ENCODE measurements around the gene HENMT1. TPM values are rescaled to one million over a fixed set of nuclear protein-coding genes. Genes with fewer than 3 reads are reported as not detected.

HENMT1 gene
- total RNA-seq, 3 donors from 2014 or later: 5.9 to 8.9 (median 7.8) TPM

- ATAC-seq: no peak
- intact Hi-C loops (cut with DNase I, micrococcal nuclease): no loop called here
Observed at GRCh38 chr1:108657356-108658080, 3.4 kb downstream of the HENMT1 start.

GRCh38 chr1:108653431-108654105 lies 7.3 kb downstream of the HENMT1 start:
- no peaks in the 10 kb centered on the region for H3K9me3 ChIP-seq
- no peak for TF ChIP-seq CTCF (IDR thresholded peaks at IDR 0.05)
- no peak overlapping the region for H3K4me3 ChIP-seq
- intact Hi-C loops (cut with DNase I, micrococcal nuclease): no loop called here
- H3K4me1 ChIP-seq (ENCODE audit: low read depth): no peaks in the 10 kb centered on the region
- ATAC-seq (no peak), DNase-seq (no peak)
- no peaks in the 10 kb centered on the region for H3K36me3 ChIP-seq (ENCODE audit: low read depth)

More at GRCh38 chr1:108657356-108658080, 3.4 kb downstream of the HENMT1 start:
- H3K9me3 ChIP-seq: no peaks in the 10 kb centered on the region
- no peaks in the 10 kb centered on the region for H3K36me3 ChIP-seq (ENCODE audit: low read depth)
- DNase-seq: no peak
- TF ChIP-seq CTCF (IDR thresholded peaks at IDR 0.05): no peak
- H3K4me1 ChIP-seq (ENCODE audit: low read depth): no peaks in the 10 kb centered on the region
- no peak overlapping the region for H3K4me3 ChIP-seq

- intact Hi-C loops (cut with DNase I, micrococcal nuclease): no loop called here
Observed at GRCh38 chr1:108646648-108647269, 14.1 kb downstream of the HENMT1 start.

GRCh38 chr1:108646265-108646647 lies 14.6 kb downstream of the HENMT1 start:
- no peak overlapping the region for H3K4me3 ChIP-seq
- ATAC-seq (no peak), DNase-seq (no peak)
- peaks cover 18% of the 10 kb centered on the region for H3K4me1 ChIP-seq (ENCODE audit: low read depth)
- H3K9me3 ChIP-seq: no peaks in the 10 kb centered on the region
- intact Hi-C loops (cut with DNase I, micrococcal nuclease): no loop called here
- H3K36me3 ChIP-seq (ENCODE audit: low read depth): no peaks in the 10 kb centered on the region
- TF ChIP-seq CTCF (IDR thresholded peaks at IDR 0.05): no peak

More at GRCh38 chr1:108646648-108647269, 14.1 kb downstream of the HENMT1 start:
- ATAC-seq (peak; percentile 90), DNase-seq (peak; percentile 87 to 96 (median 94))
- peaks cover 18% of the 10 kb centered on the region for H3K4me1 ChIP-seq (ENCODE audit: low read depth)
- H3K36me3 ChIP-seq (ENCODE audit: low read depth): no peaks in the 10 kb centered on the region
- no peak for TF ChIP-seq CTCF (IDR thresholded peaks at IDR 0.05)
- no peak overlapping the region for H3K4me3 ChIP-seq
- H3K9me3 ChIP-seq: no peaks in the 10 kb centered on the region

- no peak overlapping the region for H3K4me3 ChIP-seq
Observed at GRCh38 chr1:108645564-108646184, 15.2 kb downstream of the HENMT1 start.

More at GRCh38 chr1:108645564-108646184, 15.2 kb downstream of the HENMT1 start:
- DNase-seq: no peak
- Histone ChIP-seq H3K9me3 (no peaks in the 10 kb centered on the region), H3K36me3 (ENCODE audit: low read depth) (no peaks in the 10 kb centered on the region), H3K4me1 (ENCODE audit: low read depth) (peaks cover 18% of the 10 kb centered on the region)
- no peak for TF ChIP-seq CTCF (IDR thresholded peaks at IDR 0.05)
- ATAC-seq: no peak
- intact Hi-C loops (cut with DNase I, micrococcal nuclease): no loop called here
